ENCODE measurements around the gene LAD1. TPM values are rescaled to one million over a fixed set of nuclear protein-coding genes. Genes with fewer than 3 reads are reported as not detected.

Gene LAD1
- total and polyA plus RNA-seq, 9 of the 15 experiments (the other 6 are each of a cell fraction or from before 2014, with no cell fraction given): 0.31 TPM; not detected in 8

DNA sequence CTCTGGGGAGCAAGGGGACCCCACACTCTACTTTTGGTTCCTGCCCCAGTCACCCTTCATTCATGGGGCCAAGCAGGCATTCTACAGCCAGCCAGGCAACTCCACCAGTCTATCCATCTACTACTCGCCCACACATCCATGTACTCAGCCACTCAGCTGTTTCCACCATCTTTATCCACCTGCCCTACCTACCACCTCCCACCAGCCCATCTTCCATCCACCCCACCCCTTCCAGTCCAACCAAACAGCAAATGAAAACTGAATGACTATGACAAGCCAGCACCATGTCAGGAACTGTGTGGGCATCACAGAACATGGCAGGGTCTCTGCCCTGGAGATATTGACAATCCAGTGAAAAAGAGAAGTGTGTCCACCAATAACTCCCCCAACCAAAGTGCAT is 7.9 kb downstream of the LAD1 start:
- H2AFZ ChIP-seq (ENCODE audit: low read depth, low read length): no peak overlapping the region
- peaks cover 28 to 81% of the 10 kb centered on the region in 2 experiments for H3K27me3 ChIP-seq (ENCODE audit: control insufficient read depth in 2 of 2, insufficient read depth in 2 of 2, low read length in 2 of 2)
- 0% methylated on average over 1 of the region's 1 CpG for WGBS (ENCODE audit: insufficient coverage, low coverage, missing lambda C conversion rate)
- peaks cover 4% of the 10 kb centered on the region; the same call in 1 of the 2 replicates for H4K20me1 ChIP-seq (replicated peaks; ENCODE audit: control insufficient read depth, insufficient read depth, low read length)
- in situ Hi-C loops (cut with MboI): no loop called here
- H3K79me2 ChIP-seq (ENCODE audit: control insufficient read depth, insufficient read depth, low read length): no peaks in the 10 kb centered on the region
- no peak for ATAC-seq
- no TSS peak for BruUV-seq (replicated peaks)
- ChIA-PET POLR2A (interaction anchor here (0.6 to 1.0 kb wide), 2 partner anchors 29 to 43 kb away, joined by 3 read pairs; no protein-coding TSS in a partner anchor), CTCF (ENCODE audit: low intra/inter-chr PET ratio) (no interaction called here)
- no peak for DNase-seq (ENCODE audit: extremely low read depth in 1 of 4, low spot score in 3 of 4)
- H3K4me3 ChIP-seq: no peak overlapping the region
- no peaks in the 10 kb centered on the region for H3K36me3 ChIP-seq (ENCODE audit: control insufficient read depth, insufficient read depth, low read length)
- no peak overlapping the region for H3K9ac ChIP-seq (ENCODE audit: insufficient read depth in 1 of 2, low read depth in 2 of 2, low read length in 2 of 2)
- H3K27ac ChIP-seq (ENCODE audit: extremely low read depth, low read depth, low read length): no peak overlapping the region
- TF ChIP-seq ZNF197 (CRISPR knock-in tag; IDR thresholded peaks at IDR 0.05; ENCODE audit: low read depth) (no peak), RBFOX2 (IDR thresholded peaks at IDR 0.05; ENCODE audit: low read depth, low read length) (no peak), ZNF3 (CRISPR knock-in tag; IDR thresholded peaks at IDR 0.05) (no peak), MYC (IDR thresholded peaks at IDR 0.05; ENCODE audit: low read depth, low read length) (no peak), MYC (CRISPR knock-in tag; IDR thresholded peaks at IDR 0.05; ENCODE audit: borderline replicate concordance, low read depth) (no peak), COPS2 (conservative IDR thresholded peaks at IDR 0.05) (no peak), SMARCB1 (IDR thresholded peaks at IDR 0.05; ENCODE audit: insufficient read length, low read depth) (no peak)
- intact Hi-C loops (cut with micrococcal nuclease): no loop called here
- FAIRE-seq: no peak
- peaks cover 0 to 3% of the 10 kb centered on the region in 2 experiments; a peak in 1 of 5 replicates for H3K4me1 ChIP-seq (replicated peaks in 1 of 2; ENCODE audit: control insufficient read depth in 2 of 2, insufficient read depth in 2 of 2, low read length in 2 of 2)
- no peaks in the 10 kb centered on the region for H3K9me3 ChIP-seq (replicated peaks; ENCODE audit: control insufficient read depth, insufficient read depth, low read depth, low read length)
- H3K9me1 ChIP-seq (ENCODE audit: control insufficient read depth, insufficient read depth, low read length): no peaks in the 10 kb centered on the region
- no peak overlapping the region for H3K4me2 ChIP-seq (ENCODE audit: insufficient read depth, low read length)

Measured in K562 (cell line).